ENCODE data around the gene CFAP46.

- TF ChIP-seq POLR2A (IDR thresholded peaks at IDR 0.05) (no peak), CTCF (IDR thresholded peaks at IDR 0.05 in 8 of 11, conservative IDR thresholded peaks at IDR 0.05 in 3 of 11) (no peak)
These were observed 91.5 kb downstream of the CFAP46 start for GRCh38 chr10:132850896-132851295.

Data from spleen (tissue), 7 donors.